ENCODE results near the gene RPL31.

RPL31 gene

DNA sequence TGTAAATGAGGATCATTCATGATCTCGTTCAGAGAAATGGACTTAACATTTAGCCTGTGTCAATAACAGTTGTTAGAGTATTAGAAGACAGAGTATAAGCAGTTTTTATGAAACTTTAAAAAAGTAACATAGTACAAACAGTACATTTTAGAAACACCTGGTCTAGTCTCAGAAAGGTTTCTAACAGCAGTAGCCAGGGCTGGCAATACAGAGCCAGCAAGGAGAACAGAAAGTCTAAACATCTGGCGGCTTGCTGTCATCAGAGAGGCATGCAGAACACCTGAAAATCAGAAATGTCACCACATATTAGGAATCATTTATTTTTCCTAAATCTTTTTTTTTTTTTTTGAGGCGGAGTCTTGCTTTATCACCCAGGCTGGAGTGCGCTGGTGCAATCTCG lies 50.1 kb downstream of the RPL31 start:
- peaks cover 11% of the 10 kb centered on the region for H3K36me3 ChIP-seq (ENCODE audit: insufficient read depth, insufficient read length, low read length)
- H3K9me3 ChIP-seq (ENCODE audit: insufficient read depth, low read length) = no peaks in the 10 kb centered on the region
- peaks cover 3% of the 10 kb centered on the region for H3K4me1 ChIP-seq (ENCODE audit: insufficient read depth, insufficient read length)
- no peaks in the 10 kb centered on the region for H3K27me3 ChIP-seq (ENCODE audit: insufficient read depth, insufficient read length)
- H3K4me3 ChIP-seq (ENCODE audit: insufficient read length, low read depth) = no peak overlapping the region
- no peak for DNase-seq (ENCODE audit: low read depth, low spot score)
- TF ChIP-seq YY1 (IDR thresholded peaks at IDR 0.05; ENCODE audit: insufficient read depth, insufficient read length) (no peak), SUZ12 (IDR thresholded peaks at IDR 0.05; ENCODE audit: extremely low read depth, insufficient read depth, insufficient read length) (no peak), ZNF274 (IDR thresholded peaks at IDR 0.05; ENCODE audit: low read depth, low read length) (no peak)
- H3K9ac ChIP-seq (ENCODE audit: insufficient read length, low read depth) = no peak overlapping the region

GRCh38 chr2:101053117-101053516 lies 51.0 kb downstream of the RPL31 start:
- DNase-seq (ENCODE audit: low read depth, low spot score) = no peak
- H3K4me1 ChIP-seq (ENCODE audit: insufficient read depth, insufficient read length) = peaks cover 3% of the 10 kb centered on the region
- H3K9ac ChIP-seq (ENCODE audit: insufficient read length, low read depth) = no peak overlapping the region
- H3K27me3 ChIP-seq (ENCODE audit: insufficient read depth, insufficient read length) = no peaks in the 10 kb centered on the region
- no peak overlapping the region for H3K4me3 ChIP-seq (ENCODE audit: insufficient read length, low read depth)
- H3K9me3 ChIP-seq (ENCODE audit: insufficient read depth, low read length) = no peaks in the 10 kb centered on the region
- H3K36me3 ChIP-seq (ENCODE audit: insufficient read depth, insufficient read length, low read length) = peaks cover 11% of the 10 kb centered on the region
- TF ChIP-seq ZNF274 (IDR thresholded peaks at IDR 0.05; ENCODE audit: low read depth, low read length) (no peak), SUZ12 (IDR thresholded peaks at IDR 0.05; ENCODE audit: extremely low read depth, insufficient read depth, insufficient read length) (no peak), YY1 (IDR thresholded peaks at IDR 0.05; ENCODE audit: insufficient read depth, insufficient read length) (no peak)

Data from NT2/D1 (cell line).